Measurements from ENCODE around the gene PLEKHA8.

- TF ChIP-seq POLR2A (IDR thresholded peaks at IDR 0.05; ENCODE audit: low read length) (no peak), GATA1 (IDR thresholded peaks at IDR 0.05; ENCODE audit: low read depth, low read length) (no peak)
These were observed 143.7 kb downstream of the PLEKHA8 start for GRCh38 chr7:30171766-30172447.
